Measurements from ENCODE around the gene ZBTB17.

ZBTB17 gene

DNA sequence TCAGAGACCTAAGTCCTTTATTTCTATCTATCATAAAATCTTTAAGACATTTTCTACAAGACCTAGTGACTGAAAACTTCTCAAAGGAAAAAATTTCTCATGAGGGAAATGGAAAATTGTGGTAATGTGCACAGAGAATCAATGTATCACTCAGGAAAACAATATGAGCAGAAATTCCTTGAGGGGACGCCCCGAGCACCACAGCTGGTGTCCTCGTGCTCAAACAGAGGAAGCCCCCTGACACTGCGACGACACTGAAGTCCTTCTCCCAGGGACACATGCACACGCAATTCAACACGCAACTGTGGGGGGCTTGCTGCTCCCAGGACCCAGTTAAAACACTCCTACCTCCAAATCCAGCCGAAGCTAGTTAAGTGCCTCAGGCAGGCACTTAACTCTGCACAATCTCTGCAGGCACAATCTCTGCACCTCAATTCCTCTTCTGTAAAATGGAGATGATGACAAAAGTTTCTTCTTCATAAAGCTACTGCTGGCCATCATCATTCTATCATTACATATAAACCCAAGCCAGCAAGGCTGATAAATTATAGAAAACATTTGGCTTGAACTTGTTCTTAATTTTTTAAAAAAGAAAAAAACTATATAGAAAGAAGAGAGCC lies 16.0 kb downstream of the ZBTB17 start:
- TF ChIP-seq, protein P1, sequence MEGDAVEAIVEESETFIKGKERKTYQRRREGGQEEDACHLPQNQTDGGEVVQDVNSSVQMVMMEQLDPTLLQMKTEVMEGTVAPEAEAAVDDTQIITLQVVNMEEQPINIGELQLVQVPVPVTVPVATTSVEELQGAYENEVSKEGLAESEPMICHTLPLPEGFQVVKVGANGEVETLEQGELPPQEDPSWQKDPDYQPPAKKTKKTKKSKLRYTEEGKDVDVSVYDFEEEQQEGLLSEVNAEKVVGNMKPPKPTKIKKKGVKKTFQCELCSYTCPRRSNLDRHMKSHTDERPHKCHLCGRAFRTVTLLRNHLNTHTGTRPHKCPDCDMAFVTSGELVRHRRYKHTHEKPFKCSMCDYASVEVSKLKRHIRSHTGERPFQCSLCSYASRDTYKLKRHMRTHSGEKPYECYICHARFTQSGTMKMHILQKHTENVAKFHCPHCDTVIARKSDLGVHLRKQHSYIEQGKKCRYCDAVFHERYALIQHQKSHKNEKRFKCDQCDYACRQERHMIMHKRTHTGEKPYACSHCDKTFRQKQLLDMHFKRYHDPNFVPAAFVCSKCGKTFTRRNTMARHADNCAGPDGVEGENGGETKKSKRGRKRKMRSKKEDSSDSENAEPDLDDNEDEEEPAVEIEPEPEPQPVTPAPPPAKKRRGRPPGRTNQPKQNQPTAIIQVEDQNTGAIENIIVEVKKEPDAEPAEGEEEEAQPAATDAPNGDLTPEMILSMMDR (IDR thresholded peaks at IDR 0.05; ENCODE audit: insufficient read depth, low read depth, low read length, missing control alignments), result no peak
- no peak overlapping the region for H3K4me3 ChIP-seq (ENCODE audit: low read depth, low read length)

DNA sequence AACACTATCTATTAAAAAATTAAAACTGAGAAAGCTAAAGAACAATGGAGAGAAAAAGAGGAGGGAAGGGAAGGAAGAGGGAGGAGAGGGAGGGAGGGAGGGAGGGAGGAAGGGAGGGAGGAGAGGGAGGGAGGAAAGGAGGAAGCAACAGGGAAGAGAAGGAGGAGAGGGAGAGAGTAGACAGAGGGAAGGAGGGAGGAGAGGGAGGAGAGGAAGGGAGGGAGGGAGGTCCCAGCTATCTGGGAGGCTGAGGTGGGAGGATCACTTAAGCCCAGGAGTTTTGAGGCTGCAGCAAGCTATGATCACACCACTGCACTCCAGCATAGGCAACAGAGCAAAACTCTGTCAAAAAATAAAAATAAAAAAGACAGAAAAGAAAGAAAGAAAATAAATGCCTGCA lies 16.5 kb downstream of the ZBTB17 start:
- TF ChIP-seq, protein P1 (IDR thresholded peaks at IDR 0.05; ENCODE audit: insufficient read depth, low read depth, low read length, missing control alignments), result no peak

More for the DNA sequence above, 16.0 kb downstream of the ZBTB17 start:
- no peak for DNase-seq (ENCODE audit: low read depth)

DNA sequence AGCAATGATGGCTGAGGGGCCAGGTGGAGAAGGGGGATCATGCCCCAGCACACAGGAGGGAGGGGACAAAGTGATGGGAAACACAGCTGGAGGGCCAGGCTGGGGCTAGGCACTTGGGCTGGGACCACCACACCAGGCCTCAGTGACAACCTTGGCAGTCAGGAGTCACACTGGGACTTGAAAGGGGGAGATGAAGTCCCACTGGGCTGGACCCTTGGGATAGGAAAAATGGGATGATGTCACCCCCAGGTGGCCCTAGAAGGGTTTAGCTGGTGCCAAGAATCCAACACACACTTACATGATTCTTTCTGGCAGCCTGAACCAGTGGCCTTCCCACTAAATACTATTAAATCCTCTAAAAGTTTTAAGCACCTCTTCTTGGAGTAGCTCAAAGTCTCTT lies 17.1 kb downstream of the ZBTB17 start:
- TF ChIP-seq, protein P1 (IDR thresholded peaks at IDR 0.05; ENCODE audit: insufficient read depth, low read depth, low read length, missing control alignments), result peak; percentile 10
- DNase-seq (ENCODE audit: low read depth), result no peak
- no peak overlapping the region for H3K4me3 ChIP-seq (ENCODE audit: low read depth, low read length)

More for the DNA sequence above, 16.5 kb downstream of the ZBTB17 start:
- H3K4me3 ChIP-seq (ENCODE audit: low read depth, low read length), result no peak overlapping the region
- DNase-seq (ENCODE audit: low read depth), result no peak

DNA sequence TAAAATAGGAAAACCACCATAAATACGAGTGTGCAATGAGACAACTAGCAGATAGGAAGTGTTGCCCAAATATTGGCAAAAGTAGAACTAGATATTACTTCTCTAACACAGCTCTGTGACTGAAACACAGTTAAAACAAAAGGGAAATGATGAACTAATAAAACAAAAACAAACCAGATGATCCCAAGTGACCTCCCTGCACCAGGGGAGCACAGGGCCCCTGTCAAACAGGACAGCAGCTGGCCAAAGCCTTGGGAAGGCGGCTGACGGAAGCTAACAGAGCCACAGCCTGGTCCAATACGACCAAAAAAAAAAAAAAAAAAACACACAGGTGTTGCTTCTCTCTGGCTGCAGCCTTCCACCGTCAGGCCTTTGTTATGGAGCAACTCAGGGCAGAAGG lies 17.8 kb downstream of the ZBTB17 start:
- H3K4me3 ChIP-seq (ENCODE audit: low read depth, low read length), result no peak overlapping the region
- no peak for DNase-seq (ENCODE audit: low read depth)
- TF ChIP-seq, protein P1 (IDR thresholded peaks at IDR 0.05; ENCODE audit: insufficient read depth, low read depth, low read length, missing control alignments), result no peak

DNA sequence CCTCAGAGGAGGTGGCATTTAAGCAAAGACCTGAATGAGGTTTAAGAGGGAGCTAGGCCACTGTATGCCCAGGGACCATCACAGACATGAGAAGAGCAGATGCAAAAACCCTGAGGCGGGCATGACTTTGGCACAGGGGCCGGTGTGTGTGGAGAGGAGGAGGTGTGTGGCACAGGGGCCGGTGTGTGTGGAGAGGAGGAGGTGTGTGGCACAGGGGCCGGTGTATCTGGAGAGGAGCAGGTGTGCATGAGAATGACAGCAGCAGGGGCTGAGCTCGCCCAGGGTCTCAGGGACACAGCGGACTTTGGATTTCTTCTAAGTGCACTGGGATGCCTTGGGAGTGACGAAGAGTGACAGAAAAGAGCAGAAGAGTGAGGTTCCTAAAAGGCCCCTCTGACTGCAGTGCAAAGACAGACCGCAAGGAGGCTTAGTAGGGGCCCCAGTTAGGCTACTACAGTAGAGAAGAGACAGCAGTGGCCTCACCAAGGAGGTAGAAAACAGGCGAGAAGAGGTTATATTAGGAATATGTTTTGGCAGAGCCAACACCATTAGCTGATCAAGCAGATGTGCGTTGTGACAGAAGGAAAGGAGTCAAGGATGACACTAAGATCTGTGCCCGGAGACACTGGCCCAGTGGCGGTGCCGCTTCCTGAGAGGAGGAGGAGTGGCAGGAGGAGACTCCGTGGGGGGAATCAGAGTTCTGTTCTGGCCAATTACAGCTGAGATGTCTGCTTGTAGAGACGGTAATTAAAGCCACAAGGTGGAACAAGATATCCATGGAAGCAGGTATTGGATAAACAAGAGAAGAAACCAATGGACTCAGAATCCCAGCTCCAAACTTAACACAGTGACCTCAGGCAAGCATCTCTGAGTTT lies 18.4 kb downstream of the ZBTB17 start:
- no peak for DNase-seq (ENCODE audit: low read depth)
- no peak overlapping the region for H3K4me3 ChIP-seq (ENCODE audit: low read depth, low read length)
- TF ChIP-seq, protein P1 (IDR thresholded peaks at IDR 0.05; ENCODE audit: insufficient read depth, low read depth, low read length, missing control alignments), result peak; percentile 7

DNA sequence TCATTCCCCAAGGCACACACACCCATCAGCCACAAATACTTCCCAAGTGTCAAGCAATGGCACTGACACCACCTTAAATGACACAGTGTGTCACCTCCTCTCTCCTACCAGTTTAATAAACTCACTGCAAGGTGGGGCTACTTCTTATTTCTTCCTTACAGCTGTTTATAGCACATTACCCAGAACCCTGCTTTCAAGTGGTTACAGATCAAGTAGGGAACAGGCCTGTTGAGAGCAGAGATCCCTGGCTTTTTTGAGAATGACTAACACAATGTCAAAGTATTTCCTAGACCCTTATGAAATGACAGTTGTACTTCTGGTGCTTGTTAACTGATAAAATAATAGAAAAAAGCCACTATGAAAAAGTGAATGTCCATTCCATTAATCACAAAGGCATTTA lies 19.8 kb downstream of the ZBTB17 start:
- H3K4me3 ChIP-seq (ENCODE audit: low read depth, low read length), result no peak overlapping the region
- TF ChIP-seq, protein P1 (IDR thresholded peaks at IDR 0.05; ENCODE audit: insufficient read depth, low read depth, low read length, missing control alignments), result no peak
- DNase-seq (ENCODE audit: low read depth), result no peak
